HL-60 (cell line): ENCODE results near the gene IRF4.

Experiments
- CTCF ChIP-seq: IDR thresholded peaks from one replicate; pipeline ENCODE4 v1.5.1; 2011; ENCODE audit warnings: low read length, control low read depth, inconsistent platforms; ENCODE audit not compliant: insufficient read depth
- POLR2AphosphoS5 ChIP-seq: IDR thresholded peaks from 2 replicates; pipeline ENCODE4 v1.6.1; 2012; ENCODE audit warnings: low read depth
- REST ChIP-seq: IDR thresholded peaks from 2 replicates; pipeline ENCODE4 v1.6.1; 2012; ENCODE audit warnings: low read depth; ENCODE audit not compliant: insufficient replicate concordance

- TF ChIP-seq CTCF (no peak), REST (no peak), POLR2AphosphoS5 (no peak)
These were observed 43.3 kb upstream of the IRF4 start for GRCh38 chr6:347951-348859.
